OCI-LY7 (cell line): ENCODE results near the gene OIP5. TPM values are rescaled to one million over a fixed set of nuclear protein-coding genes. Genes with fewer than 3 reads are reported as not detected.
A peak's percentile ranks its signal among the peaks of the same experiment; 100 is the strongest.

ENCODE experiments used
- BruUV-seq: library from RNA; stranded (reverse); fragments of 400-500 nt; replicated peaks from 2 replicates; lab custom pipeline; 2021; lab: Mats Ljungman, UMichigan
- CTCF ChIA-PET: fragments of 300-600 bp; sonication (Branson Sonifier 250); formaldehyde crosslinking; loops from one replicate; lab custom pipeline; 2022; ENCODE audit warnings: antibody characterized with exemption; ENCODE audit not compliant: unreplicated experiment; lab: Charles Lee
- POLR2A ChIA-PET: fragments of 300-600 bp; sonication (Branson Sonifier 250); formaldehyde crosslinking; loops from one replicate; lab custom pipeline; 2022; ENCODE audit warnings: antibody characterized with exemption; lab: Charles Lee
- DNase-seq: peaks from one replicate; pipeline ENCODE4 v3.0.0-alpha.2; 2015; ENCODE audit warnings: low spot score
- H2AFZ ChIP-seq: fragments of 200-600 bp; sonication (generic), shearing (Covaris generic); 2 replicates; pipeline ENCODE4 v1.6.1; 2014; ENCODE audit warnings: mild to moderate bottlenecking, antibody characterized with exemption, low read length, moderate library complexity
- H3K27ac ChIP-seq: fragments of 200-600 bp; sonication (generic); 2 replicates; pipeline ENCODE4 v1.5.1; 2014; ENCODE audit warnings: mixed run types, low read depth, mild to moderate bottlenecking, moderate library complexity, low read length, inconsistent platforms; ENCODE audit not compliant: poor library complexity, severe bottlenecking
- H3K36me3 ChIP-seq: fragments of 200-600 bp; sonication (generic); 2 replicates; pipeline ENCODE4 v1.6.1; 2014; ENCODE audit warnings: mild to moderate bottlenecking, antibody characterized with exemption, low read length, moderate library complexity, mixed read lengths; ENCODE audit not compliant: insufficient read depth
- H3K4me1 ChIP-seq: fragments of 200-600 bp; sonication (generic); 2 replicates; pipeline ENCODE4 v1.5.1; 2014; ENCODE audit warnings: mild to moderate bottlenecking, low read length; ENCODE audit not compliant: insufficient read depth, poor library complexity, severe bottlenecking
- H3K4me2 ChIP-seq: fragments of 200-600 bp; sonication (generic); 2 replicates; pipeline ENCODE4 v1.6.1; 2014; ENCODE audit warnings: mild to moderate bottlenecking, low read length
- H3K4me3 ChIP-seq: fragments of 200-600 bp; sonication (generic); 2 replicates; pipeline ENCODE4 v1.5.1; 2014; ENCODE audit warnings: mild to moderate bottlenecking, low read depth, low read length; ENCODE audit not compliant: poor library complexity, severe bottlenecking
- H3K79me2 ChIP-seq: fragments of 200-600 bp; sonication (generic); 2 replicates; pipeline ENCODE4 v1.6.1; 2016; ENCODE audit warnings: low read depth, mild to moderate bottlenecking, low read length, moderate library complexity, mixed read lengths; ENCODE audit not compliant: insufficient read depth
- H3K9me2 ChIP-seq: fragments of 200-600 bp; sonication (generic); 2 replicates; pipeline ENCODE4 v1.6.1; 2016; ENCODE audit warnings: mild to moderate bottlenecking, low read length, mixed read lengths; ENCODE audit not compliant: insufficient read depth
- H3K9me3 ChIP-seq: fragments of 200-600 bp; sonication (generic); 2 replicates; pipeline ENCODE4 v1.6.1; 2014; ENCODE audit warnings: mild to moderate bottlenecking, mixed run types, low read length, mixed read lengths
- H4K20me1 ChIP-seq: fragments of 200-600 bp; sonication (generic); 2 replicates; pipeline ENCODE4 v1.6.1; 2014; ENCODE audit warnings: mild to moderate bottlenecking, antibody characterized with exemption, low read length, moderate library complexity, mixed read lengths; ENCODE audit not compliant: insufficient read depth
- EZH2phosphoT487 ChIP-seq: fragments of 200-600 bp; sonication (generic); IDR thresholded peaks from 2 replicates; pipeline ENCODE4 v1.6.1; 2018; ENCODE audit warnings: low read depth, borderline replicate concordance, mild to moderate bottlenecking, mixed run types, antibody characterized with exemption, low read length, moderate library complexity, mixed read lengths
- intact Hi-C: fragments of 100-400 bp; cut with micrococcal nuclease; formaldehyde crosslinking; loops from one replicate; pipeline ENCODE4 v1.10.0; 2022; ENCODE audit not compliant: unreplicated experiment
- total RNA-seq, 2 experiments: library from RNA; depleted of rRNA in 1 of 2; stranded (reverse); fragments of >200 nt in 1 of 2; shearing (Covaris generic) in 1 of 2; gene quantifications; 2 replicates each; pipeline ENCODE4 v1.2.3, GENCODE V29; 2014 to 2022
- TF ChIP-seq, protein P1 (sequence below): fragments of 200-600 bp; sonication (generic); conservative IDR thresholded peaks from 2 replicates; pipeline ENCODE4 v1.5.1; 2014; ENCODE audit warnings: mild to moderate bottlenecking, antibody characterized with exemption, low read length, moderate library complexity, mixed read lengths

OIP5 gene
- total RNA-seq, 2 experiments from 2014 or later = 28.4 to 42.5 TPM

DNA sequence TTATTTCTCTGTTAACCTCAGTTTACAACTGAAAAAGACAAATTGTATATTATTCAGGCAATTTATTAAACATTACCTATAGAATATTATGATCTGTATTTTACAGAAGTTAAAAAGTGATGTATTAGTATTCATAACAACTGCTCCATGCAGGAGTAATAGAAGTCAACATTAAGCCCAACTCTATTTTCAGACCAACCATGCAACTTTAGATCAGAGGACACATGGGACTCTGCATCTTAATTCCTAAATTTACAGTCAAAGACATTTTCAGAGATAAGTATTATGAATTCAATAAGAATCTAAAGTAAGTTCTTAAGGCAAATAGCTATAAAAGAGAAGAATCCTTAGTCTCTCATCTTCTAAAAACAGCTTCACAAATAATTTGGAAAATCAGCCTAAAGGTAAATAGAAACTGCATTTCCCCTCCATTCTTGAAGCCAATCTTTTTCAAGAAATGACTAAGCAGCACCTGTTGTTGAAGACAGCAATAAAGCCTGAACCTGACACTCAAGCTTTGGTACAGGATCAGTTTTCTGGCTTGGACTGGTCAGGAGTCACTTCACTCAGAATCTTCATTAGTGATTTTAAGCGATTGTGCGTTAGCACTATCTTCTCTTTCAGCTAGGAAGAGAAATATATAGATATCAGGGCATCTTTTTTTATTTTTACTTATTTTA lies 23.0 kb downstream of the OIP5 start:
- no peak overlapping the region for H3K4me2 ChIP-seq
- H3K4me1 ChIP-seq = no peaks in the 10 kb centered on the region
- no peak overlapping the region for H2AFZ ChIP-seq
- H3K36me3 ChIP-seq = peaks cover 63% of the 10 kb centered on the region
- ChIA-PET CTCF (no interaction called here), POLR2A (interaction anchor here (1.1 to 1.2 kb wide), 2 partner anchors 11 to 23 kb away, joined by 3 to 4 read pairs; partner anchors contain the start of genes NUSAP1 and OIP5)
- DNase-seq = no peak
- intact Hi-C loops = no loop called here
- H3K79me2 ChIP-seq = no peaks in the 10 kb centered on the region
- no peak overlapping the region for H3K4me3 ChIP-seq
- TSS peak; percentile 43 for BruUV-seq
- H3K27ac ChIP-seq = no peak overlapping the region
- no peaks in the 10 kb centered on the region for H3K9me2 ChIP-seq
- TF ChIP-seq, protein P1, sequence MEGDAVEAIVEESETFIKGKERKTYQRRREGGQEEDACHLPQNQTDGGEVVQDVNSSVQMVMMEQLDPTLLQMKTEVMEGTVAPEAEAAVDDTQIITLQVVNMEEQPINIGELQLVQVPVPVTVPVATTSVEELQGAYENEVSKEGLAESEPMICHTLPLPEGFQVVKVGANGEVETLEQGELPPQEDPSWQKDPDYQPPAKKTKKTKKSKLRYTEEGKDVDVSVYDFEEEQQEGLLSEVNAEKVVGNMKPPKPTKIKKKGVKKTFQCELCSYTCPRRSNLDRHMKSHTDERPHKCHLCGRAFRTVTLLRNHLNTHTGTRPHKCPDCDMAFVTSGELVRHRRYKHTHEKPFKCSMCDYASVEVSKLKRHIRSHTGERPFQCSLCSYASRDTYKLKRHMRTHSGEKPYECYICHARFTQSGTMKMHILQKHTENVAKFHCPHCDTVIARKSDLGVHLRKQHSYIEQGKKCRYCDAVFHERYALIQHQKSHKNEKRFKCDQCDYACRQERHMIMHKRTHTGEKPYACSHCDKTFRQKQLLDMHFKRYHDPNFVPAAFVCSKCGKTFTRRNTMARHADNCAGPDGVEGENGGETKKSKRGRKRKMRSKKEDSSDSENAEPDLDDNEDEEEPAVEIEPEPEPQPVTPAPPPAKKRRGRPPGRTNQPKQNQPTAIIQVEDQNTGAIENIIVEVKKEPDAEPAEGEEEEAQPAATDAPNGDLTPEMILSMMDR = no peak
- TF ChIP-seq EZH2phosphoT487 = no peak
- H4K20me1 ChIP-seq = no peaks in the 10 kb centered on the region
- no peaks in the 10 kb centered on the region for H3K9me3 ChIP-seq

GRCh38 chr15:41307679-41308078 lies 24.7 kb downstream of the OIP5 start:
- no peak for TF ChIP-seq EZH2phosphoT487
- TF ChIP-seq, protein P1 = no peak
- no peak for DNase-seq
- Histone ChIP-seq H3K4me2 (no peak overlapping the region), H3K4me1 (no peaks in the 10 kb centered on the region), H3K27ac (no peak overlapping the region), H3K4me3 (no peak overlapping the region), H3K9me2 (no peaks in the 10 kb centered on the region), H3K36me3 (peaks cover 58% of the 10 kb centered on the region), H2AFZ (no peak overlapping the region), H3K79me2 (no peaks in the 10 kb centered on the region), H4K20me1 (no peaks in the 10 kb centered on the region), H3K9me3 (no peaks in the 10 kb centered on the region)
- BruUV-seq = no TSS peak
- intact Hi-C loops = no loop called here
- ChIA-PET POLR2A (interaction anchor here (0.5 to 1.0 kb wide), 3 partner anchors 9 to 18 kb away, joined by 3 to 4 read pairs (median 3); no protein-coding TSS in a partner anchor), CTCF (no interaction called here)

- H3K4me3 ChIP-seq = no peak overlapping the region
- H2AFZ ChIP-seq = no peak overlapping the region
- TSS peak; percentile 15 for BruUV-seq
- no peak for DNase-seq
- H3K4me2 ChIP-seq = no peak overlapping the region
- no peaks in the 10 kb centered on the region for H3K9me3 ChIP-seq
- no peaks in the 10 kb centered on the region for H3K9me2 ChIP-seq
- CTCF ChIA-PET = no interaction called here
- peaks cover 67% of the 10 kb centered on the region for H3K36me3 ChIP-seq
- POLR2A ChIA-PET = no interaction called here
- H3K27ac ChIP-seq = no peak overlapping the region
- H3K4me1 ChIP-seq = no peaks in the 10 kb centered on the region
- intact Hi-C loops = no loop called here
- TF ChIP-seq, protein P1 = no peak
- no peak for TF ChIP-seq EZH2phosphoT487
- H3K79me2 ChIP-seq = no peaks in the 10 kb centered on the region
- H4K20me1 ChIP-seq = no peaks in the 10 kb centered on the region
Measured at GRCh38 chr15:41304149-41304770, 28.1 kb downstream of the OIP5 start.
